Mesenchymal stem cell (in vitro differentiated cells and primary cell): ENCODE results near the gene SCN7A.
A peak's percentile ranks its signal among the peaks of the same experiment; 100 is the strongest.
"Not testable (repeated sequence)": the region's sequence is repeated elsewhere in the genome, so short reads cannot be mapped to it uniquely, and the experiment has no call there.

Experiments
- DNase-seq: peaks from one replicate; pipeline ENCODE4 v3.0.0-alpha.2; 2013
- H2AFZ ChIP-seq: one replicate; pipeline ENCODE4 v1.6.1; 2013; ENCODE audit warnings: low read depth, mild to moderate bottlenecking, control low read depth, inconsistent platforms, low read length, moderate library complexity
- H2AK5ac ChIP-seq: 2 replicates; pipeline ENCODE4 v1.6.1; 2013; ENCODE audit warnings: low read length, moderate library complexity, mild to moderate bottlenecking, inconsistent platforms; ENCODE audit not compliant: severe bottlenecking
- H2BK120ac ChIP-seq: one replicate; pipeline ENCODE4 v1.6.1; 2013; ENCODE audit warnings: low read depth, mild to moderate bottlenecking, inconsistent platforms, low read length, moderate library complexity
- H2BK12ac ChIP-seq, 2 experiments: one replicate each; pipeline ENCODE4 v1.6.1; 2013; ENCODE audit warnings: inconsistent platforms in 2 of 2, low read length in 2 of 2, mild to moderate bottlenecking in 2 of 2, moderate library complexity in 2 of 2, control low read depth in 1 of 2
- H2BK15ac ChIP-seq: one replicate; pipeline ENCODE4 v1.6.1; 2013; ENCODE audit warnings: mild to moderate bottlenecking, low read depth, inconsistent platforms; ENCODE audit not compliant: poor library complexity, severe bottlenecking
- H2BK5ac ChIP-seq: 2 replicates; pipeline ENCODE4 v1.6.1; 2013; ENCODE audit warnings: low read depth, mild to moderate bottlenecking, low read length, control low read depth, inconsistent platforms; ENCODE audit not compliant: poor library complexity, severe bottlenecking
- H3K14ac ChIP-seq, 2 experiments: one replicate each; pipeline ENCODE4 v1.6.1; 2013; ENCODE audit warnings: inconsistent platforms in 2 of 2, low read length in 2 of 2, control low read depth in 1 of 2, mild to moderate bottlenecking in 1 of 2, moderate library complexity in 1 of 2
- H3K18ac ChIP-seq, 2 experiments: one replicate each; pipeline ENCODE4 v1.6.1; 2013; ENCODE audit warnings: inconsistent platforms in 2 of 2, low read length in 2 of 2, control low read depth in 1 of 2, low read depth in 1 of 2, mild to moderate bottlenecking in 1 of 2
- H3K23ac ChIP-seq, 2 experiments: one replicate each; pipeline ENCODE4 v1.6.1; 2013; ENCODE audit warnings: inconsistent platforms in 2 of 2, low read length in 2 of 2, mild to moderate bottlenecking in 2 of 2, moderate library complexity in 2 of 2, control low read depth in 1 of 2
- H3K27ac ChIP-seq: 2 replicates; pipeline ENCODE4 v1.5.1; 2013; ENCODE audit warnings: mild to moderate bottlenecking, moderate library complexity, low read length, control low read depth, inconsistent platforms; ENCODE audit not compliant: poor library complexity, severe bottlenecking
- H3K27me3 ChIP-seq, 2 experiments: 2 replicates each; pipeline versions ENCODE4 v1.6.1 to v1.7.0; 2013; ENCODE audit warnings: low read length in 2 of 2, mild to moderate bottlenecking in 2 of 2, moderate library complexity in 2 of 2, control low read depth in 1 of 2, inconsistent platforms in 1 of 2; ENCODE audit not compliant: control insufficient read depth in 1 of 2, insufficient read depth in 1 of 2
- H3K36me3 ChIP-seq, 2 experiments: 2 replicates each; pipeline versions ENCODE4 v1.6.1 to v1.7.0; 2013; ENCODE audit warnings: low read length in 2 of 2, control low read depth in 1 of 2, inconsistent platforms in 1 of 2, low read depth in 1 of 2, mild to moderate bottlenecking in 1 of 2; ENCODE audit not compliant: insufficient read depth in 2 of 2, control insufficient read depth in 1 of 2
- H3K4ac ChIP-seq, 2 experiments: one replicate each; pipeline ENCODE4 v1.6.1; 2013; ENCODE audit warnings: inconsistent platforms in 2 of 2, low read length in 2 of 2, mild to moderate bottlenecking in 2 of 2, moderate library complexity in 2 of 2, control low read depth in 1 of 2, low read depth in 1 of 2
- H3K4me1 ChIP-seq: 2 replicates; pipeline ENCODE4 v1.6.1; 2013; ENCODE audit warnings: low read depth, low read length, control low read depth; ENCODE audit not compliant: control insufficient read depth, insufficient read depth
- H3K4me2 ChIP-seq: 2 replicates; pipeline ENCODE4 v1.6.1; 2013; ENCODE audit warnings: low read length, mild to moderate bottlenecking, inconsistent platforms; ENCODE audit not compliant: poor library complexity, severe bottlenecking
- H3K4me3 ChIP-seq, 2 experiments: 2 replicates each; pipeline versions ENCODE4 v1.5.1 to v1.7.0; 2013; ENCODE audit warnings: low read length in 2 of 2, mild to moderate bottlenecking in 2 of 2, control low read depth in 1 of 2, low read depth in 1 of 2; ENCODE audit not compliant: insufficient read depth in 1 of 2
- H3K79me1 ChIP-seq: replicated peaks from 2 replicates; pipeline ENCODE4 v1.6.1; 2013; ENCODE audit warnings: mild to moderate bottlenecking, control low read depth, low read length, inconsistent platforms; ENCODE audit not compliant: poor library complexity, severe bottlenecking
- H3K9ac ChIP-seq: 2 replicates; pipeline ENCODE4 v1.7.0; 2013; ENCODE audit warnings: mild to moderate bottlenecking, low read length, moderate library complexity
- H3K9me3 ChIP-seq: 2 replicates; pipeline ENCODE4 v1.7.0; 2013; ENCODE audit warnings: mild to moderate bottlenecking, low read length; ENCODE audit not compliant: control insufficient read depth
- H4K8ac ChIP-seq: one replicate; pipeline ENCODE4 v1.6.1; 2013; ENCODE audit warnings: inconsistent platforms, mild to moderate bottlenecking, low read length, moderate library complexity
- H4K91ac ChIP-seq: one replicate; pipeline ENCODE4 v1.6.1; 2013; ENCODE audit warnings: mild to moderate bottlenecking, low read length, inconsistent platforms
- WGBS: methylation state at CpG from one replicate; pipeline ENCODE4 v1.1.7; 2013; ENCODE audit warnings: mixed read lengths; 5-methylcytosine and 5-hydroxymethylcytosine counted together

Gene SCN7A

DNA sequence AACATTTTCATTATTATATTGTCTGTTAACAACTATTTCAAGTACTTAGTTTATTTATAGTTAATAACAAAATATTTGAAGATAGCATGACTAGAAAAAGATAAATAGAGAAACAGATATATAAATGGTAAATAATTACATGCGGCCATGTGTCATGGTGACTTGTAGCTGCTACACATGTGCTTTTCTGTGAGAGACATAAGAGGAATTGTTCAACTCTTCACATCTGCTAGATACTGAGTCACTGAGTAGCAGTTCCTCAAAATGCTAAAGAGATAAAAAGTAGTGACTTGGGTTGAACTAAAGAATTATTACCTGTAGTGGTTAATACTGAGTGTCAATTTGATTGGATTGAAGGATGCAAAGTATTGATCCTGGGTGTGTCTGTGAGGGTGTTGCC lies 80.8 kb downstream of the SCN7A start:
- H3K9ac ChIP-seq: no peak overlapping the region
- H3K79me1 ChIP-seq: no peaks in the 10 kb centered on the region
- H3K4ac ChIP-seq: no peak overlapping the region
- no peak overlapping the region for H3K27ac ChIP-seq
- H2AFZ ChIP-seq: no peak overlapping the region
- H2BK15ac ChIP-seq: no peak overlapping the region
- no peak overlapping the region for H3K14ac ChIP-seq
- H4K91ac ChIP-seq: no peak overlapping the region
- H3K4me2 ChIP-seq: no peak overlapping the region
- H3K4me1 ChIP-seq: no peaks in the 10 kb centered on the region
- H3K4me3 ChIP-seq: no peak overlapping the region
- 92% methylated on average over 1 of the region's 1 CpG for WGBS
- no peaks in the 10 kb centered on the region for H3K36me3 ChIP-seq
- H2BK12ac ChIP-seq: no peak overlapping the region
- no peak overlapping the region for H2BK120ac ChIP-seq
- H3K23ac ChIP-seq: no peak overlapping the region
- H4K8ac ChIP-seq: no peak overlapping the region
- no peak overlapping the region for H2BK5ac ChIP-seq
- no peaks in the 10 kb centered on the region for H3K9me3 ChIP-seq
- no peak overlapping the region for H3K18ac ChIP-seq
- DNase-seq: no peak
- H2AK5ac ChIP-seq: no peak overlapping the region
- H3K27me3 ChIP-seq: no peaks in the 10 kb centered on the region

DNA sequence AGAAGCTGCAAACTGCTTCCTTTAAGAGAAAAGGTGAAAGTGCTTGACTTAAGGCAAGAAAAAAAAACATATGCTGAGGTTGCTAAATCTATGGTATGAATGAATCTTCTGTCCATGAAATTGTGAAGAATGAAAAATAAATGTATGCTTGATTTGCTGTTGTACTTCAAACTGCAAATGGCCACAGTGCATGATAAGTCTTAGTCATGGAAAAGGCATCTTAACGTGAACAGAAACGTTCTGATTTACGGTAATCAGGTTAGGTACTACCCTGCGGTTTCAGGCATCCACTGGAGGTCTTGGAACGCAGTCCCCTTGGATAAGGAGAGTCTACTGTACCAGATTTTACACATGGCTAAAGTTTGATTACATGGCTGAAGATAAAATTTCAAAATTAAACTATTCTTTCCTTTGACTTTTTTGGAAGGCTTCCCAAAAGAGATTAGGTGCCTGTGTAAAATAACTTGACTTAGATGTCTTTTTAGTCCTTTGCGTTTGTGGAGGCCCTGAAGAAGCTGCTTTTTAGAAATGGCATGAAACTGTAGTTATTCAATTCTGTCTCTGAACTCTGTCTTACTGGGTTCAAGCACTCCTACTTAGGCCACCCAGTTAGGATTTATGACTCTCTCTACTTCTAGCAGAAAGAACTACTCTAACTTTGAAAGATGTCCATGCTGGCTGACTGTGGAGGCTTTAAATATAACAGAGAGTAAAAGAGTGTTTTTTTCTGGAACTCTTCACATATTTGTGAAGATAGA lies 82.4 kb downstream of the SCN7A start:
- 49% methylated on average over 5 of the region's 6 CpGs for WGBS
- peak; percentile 15 for DNase-seq
- no peaks in the 10 kb centered on the region for H3K36me3 ChIP-seq

DNA sequence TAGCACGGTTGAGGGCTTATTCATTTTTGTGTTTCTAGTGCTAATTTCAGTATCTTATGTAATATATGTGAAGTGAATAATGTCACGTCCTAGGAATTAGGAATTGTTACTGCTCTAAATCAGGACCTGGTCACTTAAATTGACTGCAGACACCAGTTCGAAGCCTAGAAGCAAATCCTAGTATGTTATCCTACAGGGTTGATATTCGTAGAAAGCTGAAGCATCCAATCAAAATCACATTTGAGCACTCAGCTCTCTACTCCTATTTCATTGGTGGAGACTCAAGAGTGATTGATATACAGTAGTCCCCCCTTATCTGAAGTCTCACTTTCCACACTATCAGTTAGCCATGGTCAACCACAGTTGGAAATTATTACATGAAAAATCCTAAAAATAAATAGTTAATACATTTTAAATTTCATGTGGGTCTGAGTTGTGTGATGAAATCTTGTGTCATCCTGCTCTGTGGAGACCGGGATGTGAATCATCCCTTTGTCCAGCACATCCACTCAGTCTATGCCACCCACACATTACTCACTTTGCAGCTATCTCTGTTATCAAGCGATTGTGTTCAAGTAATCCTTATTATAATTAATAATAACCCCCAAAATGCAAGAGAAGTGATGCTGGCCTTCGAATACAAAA lies 83.1 kb downstream of the SCN7A start:
- Histone ChIP-seq H3K36me3 (no peaks in the 10 kb centered on the region), H3K23ac (no peak overlapping the region), H3K14ac (no peak overlapping the region), H3K4ac (no peak overlapping the region), H2BK120ac (no peak overlapping the region), H3K4me3 (no peak overlapping the region), H3K9ac (peak overlapping the region; percentile 55), H2BK15ac (no peak overlapping the region), H3K9me3 (no peaks in the 10 kb centered on the region), H3K4me2 (no peak overlapping the region), H3K18ac (no peak overlapping the region), H2AFZ (no peak overlapping the region), H3K4me1 (no peaks in the 10 kb centered on the region), H3K27me3 (no peaks in the 10 kb centered on the region), H3K27ac (no peak overlapping the region), H3K79me1 (no peaks in the 10 kb centered on the region), H4K8ac (no peak overlapping the region), H2AK5ac (no peak overlapping the region), H4K91ac (no peak overlapping the region), H2BK5ac (no peak overlapping the region), H2BK12ac (no peak overlapping the region)
- WGBS: 85% methylated on average over 5 of the region's 7 CpGs
- peak; percentile 76 for DNase-seq

More for the DNA sequence above, 82.4 kb downstream of the SCN7A start:
- Histone ChIP-seq H3K79me1 (no peaks in the 10 kb centered on the region), H2BK12ac (no peak overlapping the region), H3K4me2 (no peak overlapping the region), H3K4me1 (no peaks in the 10 kb centered on the region), H2BK15ac (no peak overlapping the region), H3K9ac (peak overlapping the region; percentile 55), H2BK5ac (no peak overlapping the region), H3K4ac (no peak overlapping the region), H3K14ac (no peak overlapping the region), H3K4me3 (peak overlapping the region in 1 of 2 experiments; percentile 38), H4K8ac (no peak overlapping the region), H3K27me3 (no peaks in the 10 kb centered on the region), H2AFZ (no peak overlapping the region), H3K18ac (peak overlapping the region in 1 of 2 experiments; percentile 73), H3K9me3 (no peaks in the 10 kb centered on the region), H4K91ac (no peak overlapping the region), H3K27ac (peak overlapping the region; percentile 16), H2BK120ac (no peak overlapping the region), H3K23ac (no peak overlapping the region), H2AK5ac (no peak overlapping the region)

DNA sequence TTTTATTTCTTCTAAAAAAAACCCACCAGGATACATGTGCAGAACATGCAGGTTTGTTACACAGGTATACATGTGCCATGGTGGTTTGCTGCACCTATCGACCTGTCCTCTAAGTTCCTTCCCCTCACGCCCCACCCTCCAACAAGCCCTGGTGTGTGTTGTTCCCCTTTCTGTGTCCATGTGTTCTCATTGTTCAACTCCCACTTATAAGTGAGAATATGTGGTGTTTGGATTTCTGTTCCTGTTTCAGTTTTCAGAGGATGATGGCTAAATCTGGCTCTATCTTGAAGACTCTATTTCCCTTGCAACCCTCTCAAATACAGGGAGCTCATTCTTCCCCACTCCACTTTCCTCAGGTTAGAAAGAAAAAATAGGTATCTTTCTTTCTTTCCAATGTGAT lies 86.3 kb downstream of the SCN7A start:
- H3K4me2 ChIP-seq, H2BK15ac ChIP-seq, H3K27ac ChIP-seq, H3K9ac ChIP-seq, H4K91ac ChIP-seq, H2BK120ac ChIP-seq, H2AFZ ChIP-seq, H3K79me1 ChIP-seq, H2AK5ac ChIP-seq, H3K9me3 ChIP-seq, H3K18ac ChIP-seq, H3K4me1 ChIP-seq, H3K23ac ChIP-seq, DNase-seq, H2BK5ac ChIP-seq, H3K36me3 ChIP-seq, H2BK12ac ChIP-seq, H4K8ac ChIP-seq, H3K4me3 ChIP-seq, H3K14ac ChIP-seq, H3K27me3 ChIP-seq, H3K4ac ChIP-seq: not testable (repeated sequence)
- WGBS: 83% methylated on average over 2 of the region's 2 CpGs
